Thoracic aorta (tissue), 2 donors: ENCODE results near the gene ATAD5. TPM values are rescaled to one million over a fixed set of nuclear protein-coding genes. Genes with fewer than 3 reads are reported as not detected.
"Not testable (repeated sequence)": the region's sequence is repeated elsewhere in the genome, so short reads cannot be mapped to it uniquely, and the experiment has no call there.

Experiments used
- ATAC-seq: fragments of 150-250 bp; one replicate; pipeline ENCODE4 v1.8.0; 2017; ENCODE audit warnings: low read depth; ENCODE audit not compliant: insufficient number of reproducible peaks, low FRiP score
- DNase-seq: peaks from one replicate; pipeline ENCODE4 v3.0.0-alpha.2; 2020; ENCODE audit warnings: low spot score
- H3K27ac ChIP-seq, 2 donors: fragments of 200-600 bp; sonication (generic); 1 replicate in 1 of 2; 2 replicates in 1 of 2; pipeline ENCODE4 v1.5.1; 2016; ENCODE audit warnings: mild to moderate bottlenecking in 2 of 2, moderate library complexity in 2 of 2
- H3K27me3 ChIP-seq: fragments of 200-600 bp; sonication (generic); replicated peaks from 2 replicates; pipeline ENCODE4 v1.6.0; 2016; ENCODE audit warnings: mild to moderate bottlenecking; ENCODE audit not compliant: insufficient read depth
- H3K36me3 ChIP-seq: fragments of 200-600 bp; sonication (generic); one replicate; pipeline ENCODE4 v1.5.1; 2016
- H3K4me1 ChIP-seq, 2 donors: fragments of 200-600 bp; sonication (generic); 1 replicate in 1 of 2; 2 replicates in 1 of 2; pipeline versions ENCODE4 v1.5.1 to v1.6.0; 2016; ENCODE audit warnings: low read depth in 2 of 2, mild to moderate bottlenecking in 1 of 2; ENCODE audit not compliant: control insufficient read depth in 1 of 2
- H3K4me3 ChIP-seq: fragments of 200-600 bp; sonication (generic); 2 replicates; pipeline ENCODE4 v1.5.1; 2016; ENCODE audit warnings: mild to moderate bottlenecking
- H3K9me3 ChIP-seq: fragments of 200-600 bp; sonication (generic); 2 replicates; pipeline ENCODE4 v1.5.1; 2016
- CTCF ChIP-seq: fragments of 200-600 bp; sonication (generic); IDR thresholded peaks from one replicate; pipeline ENCODE4 v1.5.1; 2019; ENCODE audit warnings: antibody characterized with exemption
- total RNA-seq, 2 donors: library from RNA; depleted of rRNA; stranded (reverse); fragments of >200 nt; gene quantifications; one replicate each; pipeline versions ENCODE4 v1.1.0 to v1.2.3, GENCODE V29; 2016

The ATAD5 gene
- total RNA-seq, 2 donors from 2014 or later = 0.81 to 1.3 TPM

- no peak overlapping the region for H3K27ac ChIP-seq
- H3K27me3 ChIP-seq = no peaks in the 10 kb centered on the region
- H3K4me1 ChIP-seq = no peaks in the 10 kb centered on the region
- DNase-seq (no peak), ATAC-seq (no peak)
- no peaks in the 10 kb centered on the region for H3K9me3 ChIP-seq
- TF ChIP-seq CTCF = no peak
- no peak overlapping the region for H3K4me3 ChIP-seq
- peaks cover 9% of the 10 kb centered on the region for H3K36me3 ChIP-seq
Measured at GRCh38 chr17:30897311-30897710, 65.5 kb downstream of the ATAD5 start.

- Histone ChIP-seq H3K27ac (peak overlapping the region; percentile 77 to 85), H3K36me3 (peaks cover 5% of the 10 kb centered on the region), H3K4me3 (peak overlapping the region; percentile 91), H3K4me1 (peaks cover 13 to 22% of the 10 kb centered on the region in 2 donors), H3K27me3 (no peaks in the 10 kb centered on the region), H3K9me3 (no peaks in the 10 kb centered on the region)
- no peak for DNase-seq
- no peak for TF ChIP-seq CTCF
- no peak for ATAC-seq
Measured at GRCh38 chr17:30905742-30906100, 74.0 kb downstream of the ATAD5 start.

- H3K27me3 ChIP-seq = no peaks in the 10 kb centered on the region
- peak; percentile 73 for ATAC-seq
- peaks cover 13 to 22% of the 10 kb centered on the region in 2 donors for H3K4me1 ChIP-seq
- no peak for TF ChIP-seq CTCF
- peaks cover 2% of the 10 kb centered on the region for H3K36me3 ChIP-seq
- DNase-seq = peak; percentile 51
- H3K27ac ChIP-seq = peak within 1 kb of the TSS; percentile 77 to 85
- no peaks in the 10 kb centered on the region for H3K9me3 ChIP-seq
- H3K4me3 ChIP-seq = peak within 1 kb of the TSS; percentile 91
Measured at GRCh38 chr17:30906101-30906911, 74.5 kb downstream of the ATAD5 start, which contains the start of gene TEFM. TEFM (minus strand) TSS chr17:30906238; CDS start chr17:30906198, 40 bp downstream.

GRCh38 chr17:30908717-30909420, 77.1 kb downstream of the ATAD5 start:
- peaks cover 13 to 22% of the 10 kb centered on the region in 2 donors for H3K4me1 ChIP-seq
- no peaks in the 10 kb centered on the region for H3K36me3 ChIP-seq
- DNase-seq = no peak
- ATAC-seq = no peak
- TF ChIP-seq CTCF = no peak
- no peaks in the 10 kb centered on the region for H3K27me3 ChIP-seq
- H3K9me3 ChIP-seq = no peaks in the 10 kb centered on the region
- no peak overlapping the region for H3K27ac ChIP-seq
- no peak overlapping the region for H3K4me3 ChIP-seq

GRCh38 chr17:30910151-30910550, 78.4 kb downstream of the ATAD5 start:
- peaks cover 8 to 15% of the 10 kb centered on the region in 2 donors for H3K4me1 ChIP-seq
- not testable (repeated sequence) for H3K4me3 ChIP-seq, ATAC-seq, H3K9me3 ChIP-seq, DNase-seq, H3K27ac ChIP-seq, H3K27me3 ChIP-seq, H3K36me3 ChIP-seq
